Activated CD4-positive, CD25-positive, alpha-beta regulatory T cell treated with anti-CD3 and anti-CD28 coated beads, Interleukin-2, amount 50 U/mL, for 24 hours (primary cell): ENCODE results near the gene STT3A.
"Not testable (repeated sequence)": the region's sequence is repeated elsewhere in the genome, so short reads cannot be mapped to it uniquely, and the experiment has no call there.

Experiments used
- ATAC-seq, 2 donors: fragments of 150-1000 bp; cut with Tn5 transposase; one replicate each; pipeline ENCODE4 v1.10.0; 2021; ENCODE audit warnings: mild to moderate bottlenecking in 1 of 2, moderate library complexity in 1 of 2

The STT3A gene

DNA sequence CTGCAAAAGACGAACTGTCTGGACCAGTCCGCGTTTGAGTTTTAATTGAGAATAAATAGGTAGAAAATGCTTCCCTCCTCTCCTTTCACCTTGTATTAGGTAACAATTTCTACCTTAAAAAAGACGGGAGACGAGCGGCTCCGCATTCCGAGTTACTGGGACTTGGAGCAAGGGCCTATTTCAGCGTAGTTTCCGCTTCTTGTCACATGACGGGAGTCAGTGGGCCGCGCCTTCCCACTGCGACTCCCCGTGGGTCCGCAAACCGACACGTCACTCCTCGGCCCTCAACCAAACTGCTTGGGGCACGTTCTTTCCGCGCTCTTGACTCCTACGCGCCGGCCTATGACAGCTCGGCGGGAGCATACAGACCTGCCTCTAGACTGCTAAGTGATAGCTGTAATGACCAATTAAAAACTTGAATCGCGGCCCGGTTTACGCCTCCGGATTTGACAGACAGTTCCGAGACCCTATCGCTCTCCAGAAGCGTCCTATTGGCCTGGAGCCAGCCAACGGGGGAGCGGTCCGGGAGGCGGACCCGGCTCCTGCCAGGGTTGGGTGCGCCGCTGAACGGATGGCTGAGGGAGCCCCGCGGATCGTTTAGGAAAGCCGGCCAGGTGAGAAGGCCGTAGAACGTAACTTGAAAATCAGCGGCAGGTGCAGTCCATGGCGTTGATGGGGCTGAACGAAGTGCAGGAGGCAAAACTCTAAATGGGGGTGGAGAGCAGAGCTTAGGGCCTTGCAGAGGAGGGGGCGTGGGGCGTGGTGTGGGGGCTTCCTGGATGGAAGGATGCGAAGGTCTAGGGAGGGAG is at the start of gene STT3A:
STT3A (plus strand) TSS at position 548 of the 809 bp plus-strand sequence. CDS start 3,064 bp downstream, outside the sequence.
- peak; percentile 95 to 97 for ATAC-seq

DNA sequence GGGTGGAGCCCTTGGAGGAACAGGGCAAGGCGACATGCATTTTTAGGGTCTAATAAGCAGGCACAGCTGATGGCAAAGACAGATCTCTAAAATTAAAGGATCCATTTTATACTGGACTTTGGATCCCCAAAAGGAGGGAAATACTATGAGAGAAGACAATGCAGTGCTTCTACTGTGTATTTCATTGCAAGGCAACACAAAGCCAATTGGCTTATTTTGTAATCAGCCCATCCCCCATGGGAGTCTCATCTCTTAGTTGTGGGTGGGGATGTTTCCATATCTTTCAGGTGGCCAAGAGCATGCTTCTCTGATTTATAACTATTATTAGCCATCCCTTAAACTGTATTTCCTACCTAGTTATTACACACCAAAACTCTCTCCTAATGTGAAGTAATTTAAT is 41.9 kb upstream of the STT3A start:
- no peak for ATAC-seq

DNA sequence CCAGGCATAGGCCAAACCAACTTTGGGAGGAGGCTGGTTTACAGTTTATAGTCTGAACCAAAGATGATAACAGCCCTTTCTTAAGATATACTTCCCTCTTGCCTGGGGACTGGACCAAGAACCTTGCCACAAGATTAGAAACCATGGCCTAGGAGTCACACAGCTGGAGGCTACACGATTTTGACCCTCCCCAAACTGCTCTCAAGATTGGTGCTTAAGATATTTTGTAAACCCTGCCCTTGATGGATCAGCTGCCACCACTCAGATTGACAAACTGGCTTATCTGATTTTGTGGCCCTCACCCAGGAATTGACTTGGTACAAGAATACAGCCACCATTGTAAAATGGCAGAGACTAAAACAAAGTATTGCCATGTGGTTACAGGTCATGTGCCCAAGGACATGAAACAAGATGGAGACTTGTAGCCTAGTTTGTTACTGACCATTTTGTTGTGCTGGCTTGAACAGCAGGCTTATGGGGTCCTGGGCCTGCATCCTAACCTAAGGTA is 40.8 kb upstream of the STT3A start:
- ATAC-seq = no peak

DNA sequence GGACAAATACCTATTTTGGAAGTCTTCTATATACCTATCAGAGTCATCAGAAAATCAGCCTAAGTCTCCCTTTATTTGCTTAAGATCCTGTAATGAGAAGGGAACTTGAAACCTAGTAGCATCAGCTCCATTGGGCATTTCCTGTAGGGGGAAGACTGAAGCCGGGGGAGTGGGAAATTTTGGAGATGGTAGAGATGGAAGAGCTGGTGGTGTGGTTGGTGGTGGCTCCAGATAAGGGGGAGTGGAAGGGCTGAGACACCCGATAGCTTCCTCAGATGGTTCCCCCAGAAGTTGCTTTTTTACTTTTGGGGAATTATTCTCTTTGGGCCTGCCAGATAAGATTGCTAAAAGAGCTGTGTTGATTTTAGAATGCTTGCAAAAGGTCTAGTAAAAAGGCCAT is 39.7 kb upstream of the STT3A start:
- no peak for ATAC-seq

DNA sequence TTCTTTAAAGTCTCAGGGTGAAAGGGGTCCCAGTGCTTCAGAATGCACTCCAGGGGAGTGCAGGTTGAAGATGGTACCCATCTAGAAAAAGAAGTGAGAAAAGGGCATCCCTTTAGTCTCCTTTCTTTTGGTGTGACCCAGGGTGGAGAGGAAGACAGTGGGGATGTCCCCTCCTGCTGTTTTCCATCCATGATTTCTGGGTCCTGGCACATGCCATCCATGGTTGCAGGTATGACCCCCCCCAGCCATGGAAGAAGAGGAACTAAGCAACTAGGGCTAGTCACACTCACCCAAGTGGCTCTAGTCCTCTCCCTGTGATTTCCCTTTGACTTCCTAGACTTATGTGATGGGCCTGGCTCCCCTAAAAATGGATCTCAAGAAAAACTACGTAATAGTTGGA is 39.3 kb upstream of the STT3A start:
- no peak for ATAC-seq

GRCh38 chr11:125554038-125554437 is 38.6 kb upstream of the STT3A start:
- ATAC-seq = no peak

- ATAC-seq = no peak
These were observed 32.8 kb upstream of the STT3A start for GRCh38 chr11:125559888-125560287.

DNA sequence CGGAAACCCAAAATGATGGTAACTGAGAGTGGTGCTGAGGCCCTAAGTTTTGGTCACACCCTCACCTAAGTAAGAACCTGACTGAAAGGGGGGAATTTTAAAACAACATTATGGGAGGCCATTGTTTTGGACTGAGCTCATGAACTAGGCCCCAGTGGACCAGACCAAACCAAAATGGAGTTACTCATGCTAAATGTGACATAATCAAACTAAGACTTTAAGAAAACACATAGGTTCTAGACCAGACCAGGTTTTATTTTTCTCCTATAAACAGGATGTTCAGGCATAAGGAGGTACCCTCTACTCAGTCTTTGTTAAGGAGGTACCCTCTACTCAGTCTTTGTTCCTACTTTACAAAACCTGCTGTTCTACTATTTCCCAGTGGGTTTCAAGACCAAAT is 30.7 kb upstream of the STT3A start:
- no peak for ATAC-seq

DNA sequence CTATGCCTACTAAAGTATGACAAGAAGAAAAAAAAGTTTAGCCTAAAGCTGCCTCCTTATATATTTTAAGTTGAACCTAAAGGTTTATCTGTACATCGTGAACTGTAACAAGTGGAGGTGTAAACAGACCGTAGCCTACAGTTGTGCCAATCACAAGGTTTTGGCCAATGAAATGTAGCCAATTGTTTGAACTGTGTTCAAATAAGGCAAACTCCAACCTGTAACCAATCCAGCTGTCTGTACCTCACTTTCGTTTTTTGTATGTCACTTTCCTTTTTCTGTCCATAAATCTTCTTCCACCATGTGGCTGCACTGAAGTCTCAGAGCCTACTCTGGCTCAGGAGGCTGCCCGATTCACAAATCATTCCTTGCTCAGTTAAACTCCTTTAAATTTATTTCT is 30.2 kb upstream of the STT3A start:
- no peak for ATAC-seq

- no peak for ATAC-seq
These were observed 28.3 kb upstream of the STT3A start for GRCh38 chr11:125564357-125564756.

GRCh38 chr11:125566235-125566634 is 26.4 kb upstream of the STT3A start:
- ATAC-seq = no peak

DNA sequence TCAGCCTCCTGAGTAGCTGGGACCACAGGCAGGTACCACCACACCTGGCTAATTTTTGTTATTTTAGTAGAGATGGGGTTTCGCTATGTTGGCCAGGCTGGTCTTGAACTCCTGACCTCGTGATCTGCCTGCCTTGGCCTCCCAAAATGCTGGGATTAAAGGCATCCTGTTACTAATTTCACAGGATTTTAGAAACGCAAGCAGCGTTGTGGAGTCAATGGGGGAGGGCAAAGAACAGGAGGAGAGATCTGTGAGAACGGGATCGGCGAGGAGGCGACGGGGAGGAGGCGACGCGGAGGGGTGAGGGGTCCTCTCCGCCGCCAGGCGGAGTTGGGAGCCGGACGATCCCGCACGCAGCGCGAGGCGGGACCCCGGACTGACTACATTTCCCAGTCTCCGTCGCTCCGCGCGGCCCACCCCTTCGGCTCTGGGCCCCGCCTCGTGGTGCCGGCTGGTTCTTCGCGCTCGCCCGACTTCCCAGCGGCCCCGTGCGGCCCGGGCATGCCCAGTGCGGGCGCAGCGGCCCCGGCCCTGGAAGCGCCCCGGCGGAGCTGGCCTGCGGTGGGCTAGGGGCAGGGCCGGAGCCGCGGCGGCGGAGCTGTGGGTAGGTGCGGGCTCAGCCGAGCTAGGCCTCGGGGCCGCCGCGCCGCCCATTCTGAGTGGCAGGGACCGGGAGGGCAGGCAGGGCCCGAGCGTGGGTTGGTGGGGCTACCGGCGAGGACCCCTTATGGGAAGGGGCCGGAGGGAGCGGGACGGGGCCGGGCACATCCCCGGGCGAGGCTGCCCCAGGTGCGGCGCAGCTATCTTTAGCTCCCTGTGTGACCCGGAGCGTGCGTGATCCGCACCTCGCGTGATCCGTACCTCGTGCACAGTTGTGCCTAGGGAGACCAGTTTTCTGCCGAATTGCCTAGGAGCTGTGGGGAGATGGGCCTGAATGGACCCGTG is 23.4 kb upstream of the STT3A start, which contains the start of gene EI24:
EI24 (plus strand) TSS at position 508 of the 945 bp plus-strand sequence. CDS start 3,051 bp downstream, outside the sequence.
- ATAC-seq = peak; percentile 96 to 97

DNA sequence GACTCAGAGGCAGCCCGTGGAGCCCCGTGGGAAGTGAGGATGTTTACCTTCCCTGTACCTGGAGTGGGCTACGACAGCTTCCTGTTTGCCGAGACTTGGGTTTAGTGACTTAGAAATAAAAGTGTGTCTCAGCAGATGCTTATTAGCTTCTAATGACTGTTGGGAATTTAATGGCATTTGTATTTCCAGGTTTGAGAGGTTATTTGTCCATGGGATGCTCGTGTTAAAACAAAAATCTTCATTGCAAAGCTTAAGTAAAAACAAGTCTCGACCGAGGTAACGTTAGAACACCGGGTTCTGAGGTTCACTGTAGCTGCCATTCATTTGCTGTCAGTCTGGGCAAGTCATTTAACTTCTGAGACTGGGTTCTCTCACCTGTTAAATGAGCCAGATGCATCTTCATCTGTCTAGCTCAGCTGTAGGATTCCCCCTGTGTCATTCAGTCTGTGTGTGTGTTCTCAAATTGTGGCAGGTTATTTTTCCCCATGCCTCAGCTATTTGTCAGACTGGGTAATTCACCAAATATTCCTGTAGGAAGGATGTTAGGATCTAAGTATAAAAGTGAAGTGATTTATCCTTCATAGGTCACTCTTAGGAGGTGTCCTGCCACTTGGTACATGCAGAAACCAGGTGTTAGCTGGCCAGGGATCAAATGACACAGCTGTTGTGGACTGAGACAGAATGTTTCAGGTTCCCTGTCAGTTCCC is 22.6 kb upstream of the STT3A start:
- peak; percentile 39 to 61 for ATAC-seq

DNA sequence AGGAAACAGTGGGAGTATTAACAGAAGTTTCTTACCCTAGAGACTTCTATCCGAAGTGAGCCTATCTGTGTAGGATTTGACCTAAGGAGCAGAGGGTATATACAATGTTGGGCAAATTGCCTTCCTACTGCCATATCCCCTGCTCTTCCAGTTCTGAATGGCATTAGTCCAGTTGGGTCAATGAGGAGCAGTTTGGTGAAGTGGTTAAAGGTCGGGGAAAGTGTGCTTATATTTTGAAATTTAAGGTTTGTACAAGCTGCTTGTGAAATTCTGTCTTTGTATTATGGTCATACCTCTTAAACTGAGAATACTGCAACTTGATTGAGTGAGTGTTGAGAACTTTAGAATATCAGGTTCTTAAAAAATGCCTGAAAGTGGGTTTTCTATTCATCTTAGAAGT is 21.7 kb upstream of the STT3A start:
- no peak for ATAC-seq

- ATAC-seq = no peak
These were observed 19.7 kb upstream of the STT3A start for GRCh38 chr11:125572916-125573315.

- not testable (repeated sequence) for ATAC-seq
These were observed 15.5 kb upstream of the STT3A start for GRCh38 chr11:125577181-125577580.

- no peak for ATAC-seq
These were observed 13.9 kb upstream of the STT3A start for GRCh38 chr11:125578783-125579182.

- ATAC-seq = no peak
These were observed 12.8 kb upstream of the STT3A start for GRCh38 chr11:125579811-125580210.

DNA sequence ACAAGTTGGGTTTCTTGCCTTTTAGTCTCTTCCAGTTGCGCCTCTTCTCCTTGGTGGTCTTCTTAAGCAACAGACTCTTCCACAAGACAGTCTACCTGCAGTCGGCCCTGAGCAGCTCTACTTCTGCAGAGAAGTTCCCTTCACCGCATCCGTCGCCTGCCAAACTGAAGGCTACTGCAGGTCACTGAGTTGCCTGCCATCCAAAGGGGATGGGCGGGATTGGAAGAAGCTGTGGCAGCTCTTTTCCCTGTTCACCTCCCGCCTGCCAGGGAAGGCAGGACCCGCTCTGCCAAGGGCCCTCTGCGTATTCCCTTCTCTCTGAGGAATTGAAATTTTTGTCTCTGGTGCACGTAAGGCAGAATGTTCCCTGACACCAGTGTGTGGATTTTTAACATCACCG is 9.2 kb upstream of the STT3A start:
- ATAC-seq = no peak

DNA sequence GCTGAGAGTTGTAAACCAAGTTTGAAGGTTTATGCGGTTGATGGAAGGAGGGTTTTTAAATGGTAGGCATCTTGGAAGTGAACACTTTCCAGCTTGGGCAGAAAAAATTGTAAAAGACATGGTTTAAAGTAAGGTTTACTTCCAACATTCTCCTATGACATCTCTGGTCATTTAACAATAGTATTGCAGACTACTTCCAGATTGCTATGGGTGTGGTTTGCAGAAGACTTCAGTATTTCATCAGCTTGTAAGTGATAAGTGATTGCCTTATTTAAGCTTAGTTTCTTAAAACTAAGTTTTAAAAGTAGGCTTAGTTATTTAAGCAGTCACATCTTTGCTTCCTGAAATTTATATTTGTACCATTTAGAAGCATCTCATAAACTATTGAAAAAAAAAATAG is 7.2 kb upstream of the STT3A start:
- no peak for ATAC-seq

GRCh38 chr11:125586623-125587022 is 6.0 kb upstream of the STT3A start:
- ATAC-seq = peak in 1 of 2 donors; percentile 56

- no peak for ATAC-seq
These were observed 5.2 kb upstream of the STT3A start for GRCh38 chr11:125587480-125587879.

DNA sequence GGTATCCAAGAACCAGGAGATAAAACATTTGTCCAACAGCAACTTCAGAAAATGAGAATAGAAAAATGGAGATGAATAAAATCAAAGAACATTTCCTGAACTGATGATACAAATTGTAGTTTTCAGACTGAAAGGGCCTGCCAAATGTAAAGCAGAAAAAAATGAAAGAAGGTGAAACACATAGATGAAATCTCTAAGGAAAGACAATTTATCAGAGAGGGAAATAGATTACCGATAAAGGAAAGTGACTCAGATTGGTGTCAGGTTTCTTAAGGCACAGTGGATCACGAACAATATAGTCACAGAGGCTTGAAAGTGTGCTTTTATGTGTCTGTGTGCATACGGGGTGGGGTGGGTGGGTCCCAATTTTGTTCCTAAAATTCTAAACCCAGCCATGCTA is 4.1 kb upstream of the STT3A start:
- ATAC-seq = no peak
